Testis (tissue), 3 donors: ENCODE results near the gene POLR1F. TPM values are rescaled to one million over a fixed set of nuclear protein-coding genes. Genes with fewer than 3 reads are reported as not detected.

ENCODE experiments used
- DNase-seq: peaks from one replicate; pipeline ENCODE4 v3.0.0-alpha.2; 2019
- H3K27ac ChIP-seq, 2 donors: fragments of 200-600 bp; sonication (generic); one replicate each; pipeline ENCODE4 v1.5.1; 2019
- H3K27me3 ChIP-seq: fragments of 200-600 bp; sonication (generic); one replicate; pipeline ENCODE4 v1.5.1; 2019
- H3K36me3 ChIP-seq: fragments of 200-600 bp; sonication (generic); one replicate; pipeline ENCODE4 v1.5.1; 2017; ENCODE audit warnings: low read depth; ENCODE audit errors: missing control alignments
- H3K4me1 ChIP-seq: fragments of 200-600 bp; sonication (generic); one replicate; pipeline ENCODE4 v1.5.1; 2019
- H3K4me3 ChIP-seq, 2 donors: fragments of 200-600 bp; sonication (generic); one replicate each; pipeline ENCODE4 v1.5.1; 2017 to 2019
- H3K9me3 ChIP-seq: fragments of 200-600 bp; sonication (generic); one replicate; pipeline ENCODE4 v1.5.1; 2017
- CTCF ChIP-seq, 3 experiments: fragments of 450-650 bp in 2 of 3; fragments of 200-600 bp in 1 of 3; sonication (generic) in 1 of 3; IDR thresholded peaks; one replicate each; pipeline ENCODE4 v1.5.1; 2016 to 2019; ENCODE audit warnings: antibody characterized with exemption in 3 of 3, mild to moderate bottlenecking in 2 of 3, moderate library complexity in 1 of 3
- POLR2A ChIP-seq: fragments of 450-650 bp; IDR thresholded peaks from one replicate; pipeline ENCODE4 v1.6.1; 2017; ENCODE audit warnings: antibody characterized with exemption, mild to moderate bottlenecking, moderate library complexity
- WGBS, 2 donors: methylation state at CpG; one replicate each; pipeline ENCODE4 v1.1.5; 2018; 5-methylcytosine and 5-hydroxymethylcytosine counted together
- intact Hi-C: fragments of 100-400 bp; cut with DNase I; formaldehyde crosslinking; loops from one replicate; pipeline ENCODE4 v1.15.1; 2023; ENCODE audit warnings: low total_unique reads
- polyA plus RNA-seq: library from polyadenylated mRNA; stranded (reverse); fragments of 350-450 nt; fragmentation: Illumina TruSeq; extraction: RNeasy Lipid Tissue Mini Kit (QIAGEN cat#74804); gene quantifications from one replicate; pipeline ENCODE4 v1.2.3, GENCODE V29; 2014; ENCODE audit warnings: low read depth, low replicate concordance; ENCODE audit not compliant: insufficient read depth
- total RNA-seq, 2 donors: library from RNA; depleted of rRNA; stranded (reverse); fragments of >200 nt; gene quantifications; one replicate each; pipeline ENCODE4 v1.2.3, GENCODE V29; 2016

The POLR1F gene
- total and polyA plus RNA-seq, 3 donors from 2014 or later = 8.1 to 17.6 (median 15.6) TPM

GRCh38 chr7:19713676-19714075 lies 4.8 kb upstream of the POLR1F start:
- WGBS, 2 donors = 33 to 61% methylated on average over 1 of the region's 1 CpG
- no peaks in the 10 kb centered on the region for H3K9me3 ChIP-seq
- intact Hi-C loops = loop anchor here (10.0 kb wide), 1 partner anchor 881 kb away; no protein-coding TSS in a partner anchor
- H3K36me3 ChIP-seq = no peaks in the 10 kb centered on the region
- TF ChIP-seq CTCF (IDR thresholded peaks at IDR 0.05) (peak; percentile 32 to 64 (median 60)), POLR2A (no peak)
- H3K27ac ChIP-seq = no peak overlapping the region
- H3K4me1 ChIP-seq = peaks cover 4% of the 10 kb centered on the region
- H3K27me3 ChIP-seq = no peaks in the 10 kb centered on the region
- no peak overlapping the region for H3K4me3 ChIP-seq
- peak; percentile 55 for DNase-seq

GRCh38 chr7:19709249-19709578 lies 377 bp upstream of the POLR1F start:
- Histone ChIP-seq H3K4me1 (peaks cover 18% of the 10 kb centered on the region), H3K4me3 (peak overlapping the region; percentile 82 to 97), H3K9me3 (no peaks in the 10 kb centered on the region), H3K36me3 (no peaks in the 10 kb centered on the region), H3K27ac (no peak overlapping the region), H3K27me3 (no peaks in the 10 kb centered on the region)
- TF ChIP-seq CTCF (IDR thresholded peaks at IDR 0.05) (no peak), POLR2A (no peak)
- DNase-seq = no peak
- intact Hi-C loops = no loop called here
- 26 to 51% methylated on average over 6 of the region's 6 CpGs for WGBS, 2 donors

- Histone ChIP-seq H3K4me1 (peaks cover 18% of the 10 kb centered on the region), H3K4me3 (peak overlapping the region in 1 of 2 donors; percentile 97), H3K9me3 (no peaks in the 10 kb centered on the region), H3K36me3 (no peaks in the 10 kb centered on the region), H3K27me3 (no peaks in the 10 kb centered on the region), H3K27ac (no peak overlapping the region)
- 41 to 53% methylated on average over 3 of the region's 3 CpGs for WGBS, 2 donors
- DNase-seq = no peak
- TF ChIP-seq POLR2A (no peak), CTCF (IDR thresholded peaks at IDR 0.05) (no peak)
- intact Hi-C loops = no loop called here
Measured at GRCh38 chr7:19707240-19707639, 1.6 kb downstream of the POLR1F start.

GRCh38 chr7:19705663-19706062 lies 3.2 kb downstream of the POLR1F start:
- H3K4me1 ChIP-seq = peaks cover 18% of the 10 kb centered on the region
- 80 to 86% methylated on average over 2 of the region's 2 CpGs for WGBS, 2 donors
- no peaks in the 10 kb centered on the region for H3K27me3 ChIP-seq
- H3K9me3 ChIP-seq = no peaks in the 10 kb centered on the region
- TF ChIP-seq CTCF (IDR thresholded peaks at IDR 0.05) (no peak), POLR2A (no peak)
- no peak overlapping the region for H3K27ac ChIP-seq
- H3K36me3 ChIP-seq = no peaks in the 10 kb centered on the region
- no peak for DNase-seq
- H3K4me3 ChIP-seq = no peak overlapping the region
- intact Hi-C loops = no loop called here

GRCh38 chr7:19701471-19701870 lies 7.4 kb downstream of the POLR1F start:
- Histone ChIP-seq H3K36me3 (no peaks in the 10 kb centered on the region), H3K27me3 (no peaks in the 10 kb centered on the region), H3K27ac (no peak overlapping the region), H3K4me1 (no peaks in the 10 kb centered on the region), H3K4me3 (no peak overlapping the region), H3K9me3 (no peaks in the 10 kb centered on the region)
- intact Hi-C loops = no loop called here
- WGBS, 2 donors = 63 to 81% methylated on average over 4 of the region's 4 CpGs
- no peak for DNase-seq
- TF ChIP-seq POLR2A (no peak), CTCF (IDR thresholded peaks at IDR 0.05) (no peak)
